Thyroid gland (tissue), 4 donors: ENCODE results near the gene EML1. TPM values are rescaled to one million over a fixed set of nuclear protein-coding genes. Genes with fewer than 3 reads are reported as not detected.

Experiments used
- DNase-seq, 2 donors: peaks; one replicate each; pipeline ENCODE4 v3.0.0-alpha.2; 2019
- H3K27ac ChIP-seq, 3 donors: fragments of 200-600 bp; sonication (generic); 1 replicate in 2 of 3; 2 replicates in 1 of 3; pipeline ENCODE4 v1.5.1; 2016 to 2019; ENCODE audit warnings: mild to moderate bottlenecking in 1 of 3, moderate library complexity in 1 of 3
- H3K27me3 ChIP-seq: fragments of 200-600 bp; sonication (generic); one replicate; pipeline ENCODE4 v1.5.1; 2019
- H3K36me3 ChIP-seq, 2 donors: fragments of 200-600 bp; sonication (generic); one replicate each; pipeline ENCODE4 v1.5.1; 2016 to 2019
- H3K4me1 ChIP-seq, 2 donors: fragments of 200-600 bp; sonication (generic); one replicate each; pipeline ENCODE4 v1.5.1; 2017 to 2019
- H3K4me3 ChIP-seq, 3 donors: fragments of 200-600 bp; sonication (generic); replicated peaks in 1 of 3; 1 replicate in 2 of 3; 2 replicates in 1 of 3; pipeline ENCODE4 v1.5.1; 2016; ENCODE audit warnings: mild to moderate bottlenecking in 1 of 3
- H3K9me3 ChIP-seq: fragments of 200-600 bp; sonication (generic); one replicate; pipeline ENCODE4 v1.5.1; 2017
- POLR2A ChIP-seq, 2 donors: fragments of 450-650 bp; IDR thresholded peaks; one replicate each; pipeline ENCODE4 v1.6.1; 2017; ENCODE audit warnings: antibody characterized with exemption in 2 of 2, mild to moderate bottlenecking in 2 of 2, moderate library complexity in 1 of 2
- WGBS, 2 donors: methylation state at CpG; one replicate each; pipeline ENCODE4 v1.1.5; 2017; 5-methylcytosine and 5-hydroxymethylcytosine counted together
- intact Hi-C: fragments of 100-400 bp; cut with DNase I; formaldehyde crosslinking; loops from one replicate; pipeline ENCODE4 v1.15.1; 2023
- total RNA-seq, 4 donors: library from RNA; depleted of rRNA; stranded (reverse); fragments of >200 nt; gene quantifications; one replicate each; pipeline ENCODE4 v1.2.3, GENCODE V29; 2016
- TF ChIP-seq, protein P1 (sequence below), 6 experiments: fragments of 200-600 bp in 3 of 6; fragments of 450-650 bp in 3 of 6; sonication (generic) in 3 of 6; IDR thresholded peaks; one replicate each; pipeline ENCODE4 v1.5.1; 2016 to 2019; ENCODE audit warnings: antibody characterized with exemption in 6 of 6, mild to moderate bottlenecking in 2 of 6, inconsistent platforms in 1 of 6, moderate library complexity in 1 of 6

EML1 gene
- total RNA-seq, 4 donors from 2014 or later = 24.2 to 58.7 (median 37.9) TPM

DNA sequence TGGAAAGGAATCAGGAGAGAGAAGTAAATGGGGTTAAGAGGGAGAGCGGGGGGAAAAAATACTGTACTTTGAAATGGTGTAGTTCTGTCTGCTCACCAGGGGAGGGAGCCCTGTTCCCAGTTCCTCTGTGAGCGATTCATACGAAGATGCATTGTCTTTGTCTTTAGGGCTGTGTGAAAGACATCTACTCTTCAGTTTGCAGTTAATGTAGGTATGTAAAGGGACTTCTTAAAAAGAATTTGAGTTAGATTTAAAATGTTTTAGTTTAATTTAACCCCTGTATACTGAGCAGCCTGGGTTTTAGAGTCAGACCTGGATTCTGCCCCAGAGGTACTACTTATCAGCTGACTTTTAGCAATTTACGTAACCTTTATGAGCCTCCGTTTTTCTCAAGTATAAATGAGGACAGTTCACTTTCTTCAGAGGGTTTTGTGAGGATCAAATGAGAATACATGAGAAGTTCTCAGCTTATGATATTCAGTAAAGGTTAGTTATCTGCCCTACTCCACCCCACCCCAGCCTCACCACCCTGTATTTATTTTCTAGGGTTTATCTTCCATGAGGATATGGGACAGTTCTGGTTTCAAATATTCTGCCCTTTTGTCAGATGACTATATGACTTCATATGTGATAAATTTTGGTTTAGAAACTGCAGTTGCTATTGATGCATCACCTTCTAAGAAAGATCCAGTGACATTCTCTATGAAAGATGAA lies 189.5 kb downstream of the EML1 start:
- intact Hi-C loops = no loop called here
- Histone ChIP-seq H3K4me3 (no peak overlapping the region), H3K36me3 (no peaks in the 10 kb centered on the region), H3K27ac (no peak overlapping the region), H3K9me3 (no peaks in the 10 kb centered on the region), H3K27me3 (no peaks in the 10 kb centered on the region), H3K4me1 (no peaks in the 10 kb centered on the region)
- DNase-seq = peak; percentile 36 to 50
- WGBS, 2 donors = 32 to 36% methylated on average over 5 of the region's 5 CpGs
- TF ChIP-seq, protein P1, sequence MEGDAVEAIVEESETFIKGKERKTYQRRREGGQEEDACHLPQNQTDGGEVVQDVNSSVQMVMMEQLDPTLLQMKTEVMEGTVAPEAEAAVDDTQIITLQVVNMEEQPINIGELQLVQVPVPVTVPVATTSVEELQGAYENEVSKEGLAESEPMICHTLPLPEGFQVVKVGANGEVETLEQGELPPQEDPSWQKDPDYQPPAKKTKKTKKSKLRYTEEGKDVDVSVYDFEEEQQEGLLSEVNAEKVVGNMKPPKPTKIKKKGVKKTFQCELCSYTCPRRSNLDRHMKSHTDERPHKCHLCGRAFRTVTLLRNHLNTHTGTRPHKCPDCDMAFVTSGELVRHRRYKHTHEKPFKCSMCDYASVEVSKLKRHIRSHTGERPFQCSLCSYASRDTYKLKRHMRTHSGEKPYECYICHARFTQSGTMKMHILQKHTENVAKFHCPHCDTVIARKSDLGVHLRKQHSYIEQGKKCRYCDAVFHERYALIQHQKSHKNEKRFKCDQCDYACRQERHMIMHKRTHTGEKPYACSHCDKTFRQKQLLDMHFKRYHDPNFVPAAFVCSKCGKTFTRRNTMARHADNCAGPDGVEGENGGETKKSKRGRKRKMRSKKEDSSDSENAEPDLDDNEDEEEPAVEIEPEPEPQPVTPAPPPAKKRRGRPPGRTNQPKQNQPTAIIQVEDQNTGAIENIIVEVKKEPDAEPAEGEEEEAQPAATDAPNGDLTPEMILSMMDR (IDR thresholded peaks at IDR 0.05) = peak; percentile 61 to 95 (median 85)
- no peak for TF ChIP-seq POLR2A (IDR thresholded peaks at IDR 0.05)

DNA sequence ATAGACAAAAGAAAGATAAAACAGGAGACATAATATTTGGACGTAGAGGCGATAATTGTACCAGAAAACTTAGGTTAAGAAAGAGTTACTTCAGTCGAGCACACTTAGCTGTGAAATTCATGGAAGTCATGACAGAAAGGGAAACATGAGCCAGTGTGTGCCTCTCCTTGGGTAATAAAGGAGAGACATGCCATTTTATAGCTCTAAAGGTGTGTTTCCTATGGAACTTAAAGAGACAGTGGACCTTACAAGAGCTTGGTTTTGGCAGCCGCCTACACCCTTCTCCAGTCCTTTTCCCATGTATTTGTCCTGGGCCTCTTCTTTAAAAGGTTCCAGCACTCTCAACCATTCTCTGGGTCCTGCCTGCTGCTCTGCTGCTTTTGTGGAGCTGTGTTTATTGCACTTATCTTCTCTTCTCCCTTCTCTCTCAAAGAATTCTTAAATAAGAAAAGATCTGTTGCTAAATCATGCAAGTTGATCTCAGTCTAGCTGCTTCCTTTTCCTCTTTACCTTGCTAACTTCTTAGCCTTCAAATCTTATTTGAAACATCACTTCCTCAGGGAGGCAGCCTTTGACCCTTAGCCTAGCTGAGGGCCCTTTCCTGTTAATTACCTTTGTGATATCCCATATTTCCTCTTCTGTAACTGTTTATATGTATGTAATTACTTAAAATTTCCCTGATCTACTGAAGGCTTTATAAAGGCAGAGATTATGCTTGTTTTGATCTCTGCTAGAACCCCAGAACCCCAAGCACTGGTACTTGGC lies 190.2 kb downstream of the EML1 start:
- WGBS, 2 donors = 87 to 91% methylated on average over 4 of the region's 4 CpGs
- no peak overlapping the region for H3K27ac ChIP-seq
- H3K36me3 ChIP-seq = no peaks in the 10 kb centered on the region
- no peaks in the 10 kb centered on the region for H3K27me3 ChIP-seq
- H3K4me1 ChIP-seq = no peaks in the 10 kb centered on the region
- no peaks in the 10 kb centered on the region for H3K9me3 ChIP-seq
- DNase-seq = no peak
- no peak overlapping the region for H3K4me3 ChIP-seq
- intact Hi-C loops = loop anchor here (2.0 kb wide), 1 partner anchor 125 kb away; no protein-coding TSS in a partner anchor
- TF ChIP-seq, protein P1 (IDR thresholded peaks at IDR 0.05) = no peak
- TF ChIP-seq POLR2A (IDR thresholded peaks at IDR 0.05) = no peak

DNA sequence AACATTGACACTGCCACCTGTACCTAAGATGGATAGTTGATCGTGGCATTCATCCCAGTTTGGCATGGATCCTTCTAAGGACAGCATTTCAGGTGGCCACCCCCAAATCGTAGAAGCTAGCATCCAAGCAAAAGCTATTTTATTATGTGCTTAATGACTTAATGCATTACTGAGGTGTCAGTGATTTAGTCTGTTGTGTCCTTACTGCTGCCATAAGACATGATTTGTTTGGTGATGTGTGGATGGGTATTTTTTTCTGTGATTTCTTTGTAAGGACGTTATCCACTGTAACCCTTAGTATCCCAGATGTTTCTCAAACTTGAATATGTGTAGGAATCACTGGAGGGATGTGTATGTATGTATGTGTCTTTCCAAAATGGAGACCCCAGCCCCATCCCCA lies 190.8 kb downstream of the EML1 start:
- no peak overlapping the region for H3K4me3 ChIP-seq
- no peak for DNase-seq
- no peaks in the 10 kb centered on the region for H3K36me3 ChIP-seq
- no peaks in the 10 kb centered on the region for H3K27me3 ChIP-seq
- H3K9me3 ChIP-seq = no peaks in the 10 kb centered on the region
- intact Hi-C loops = loop anchor here (2.0 kb wide), 1 partner anchor 125 kb away; no protein-coding TSS in a partner anchor
- no peak for TF ChIP-seq POLR2A (IDR thresholded peaks at IDR 0.05)
- TF ChIP-seq, protein P1 (IDR thresholded peaks at IDR 0.05) = no peak
- H3K4me1 ChIP-seq = no peaks in the 10 kb centered on the region
- no peak overlapping the region for H3K27ac ChIP-seq
- 56 to 73% methylated on average over 3 of the region's 3 CpGs for WGBS, 2 donors

DNA sequence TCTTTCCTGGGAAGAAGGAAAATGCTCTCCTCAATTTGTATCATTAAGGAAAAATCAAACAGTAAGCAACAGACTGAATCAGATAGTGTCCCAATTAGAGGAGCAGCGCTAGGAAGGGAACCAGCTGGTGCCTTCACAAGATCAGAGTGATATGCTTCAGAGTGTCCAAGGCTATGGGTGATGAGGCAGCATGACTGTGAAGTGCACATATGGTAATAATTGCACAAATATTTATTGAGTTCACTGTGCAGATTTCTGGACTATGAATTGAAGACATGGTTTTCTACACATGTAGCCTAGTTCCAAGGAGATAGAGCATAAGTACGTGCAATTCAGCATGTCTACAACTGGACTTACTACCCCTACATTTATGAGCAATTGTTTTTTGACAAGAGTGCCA lies 193.2 kb downstream of the EML1 start:
- no peak overlapping the region for H3K4me3 ChIP-seq
- TF ChIP-seq, protein P1 (IDR thresholded peaks at IDR 0.05) = no peak
- no peak for TF ChIP-seq POLR2A (IDR thresholded peaks at IDR 0.05)

DNA sequence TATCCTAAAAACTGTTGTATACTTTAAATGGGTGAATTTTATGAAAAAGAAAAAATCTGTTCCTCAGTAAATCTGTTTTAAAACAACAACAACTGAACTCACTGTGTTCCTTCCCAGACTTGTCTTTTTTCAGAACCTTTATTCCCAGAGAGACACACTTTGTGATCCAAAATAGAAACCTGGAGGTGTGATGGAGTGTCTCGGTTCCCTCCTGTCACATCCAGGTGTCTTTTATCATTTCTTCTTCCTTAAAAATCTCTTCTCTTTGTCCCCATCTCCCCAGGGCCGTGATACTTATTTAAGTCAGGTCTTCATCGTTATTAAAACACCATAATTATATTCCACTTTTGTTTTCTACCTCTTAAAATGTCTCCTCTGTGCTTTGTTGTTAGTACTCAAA lies 195.8 kb downstream of the EML1 start:
- no peaks in the 10 kb centered on the region for H3K9me3 ChIP-seq
- no peak for TF ChIP-seq POLR2A (IDR thresholded peaks at IDR 0.05)
- TF ChIP-seq, protein P1 (IDR thresholded peaks at IDR 0.05) = no peak
- H3K4me1 ChIP-seq = no peaks in the 10 kb centered on the region
- intact Hi-C loops = no loop called here
- H3K36me3 ChIP-seq = no peaks in the 10 kb centered on the region
- no peak overlapping the region for H3K27ac ChIP-seq
- 92 to 99% methylated on average over 3 of the region's 3 CpGs for WGBS, 2 donors
- no peak overlapping the region for H3K4me3 ChIP-seq
- no peak for DNase-seq
- H3K27me3 ChIP-seq = no peaks in the 10 kb centered on the region

More for the DNA sequence above, 193.2 kb downstream of the EML1 start:
- Histone ChIP-seq H3K36me3 (no peaks in the 10 kb centered on the region), H3K4me1 (no peaks in the 10 kb centered on the region), H3K27me3 (no peaks in the 10 kb centered on the region), H3K9me3 (no peaks in the 10 kb centered on the region), H3K27ac (no peak overlapping the region)
- WGBS, 2 donors = 94 to 97% methylated on average over 2 of the region's 2 CpGs
- DNase-seq = no peak
- intact Hi-C loops = no loop called here
